Testis (tissue), 2 donors: ENCODE data around the gene TENM4.

ENCODE experiments used
- CTCF ChIP-seq, 3 experiments: fragments of 450-650 bp in 2 of 3; fragments of 200-600 bp in 1 of 3; sonication (generic) in 1 of 3; IDR thresholded peaks; one replicate each; pipeline ENCODE4 v1.5.1; 2016 to 2019; ENCODE audit warnings: antibody characterized with exemption in 3 of 3, mild to moderate bottlenecking in 2 of 3, moderate library complexity in 1 of 3
- POLR2A ChIP-seq: fragments of 450-650 bp; IDR thresholded peaks from one replicate; pipeline ENCODE4 v1.6.1; 2017; ENCODE audit warnings: antibody characterized with exemption, mild to moderate bottlenecking, moderate library complexity

GRCh38 chr11:78737301-78737700 lies 703.5 kb downstream of the TENM4 start:
- TF ChIP-seq POLR2A (no peak), CTCF (IDR thresholded peaks at IDR 0.05) (no peak)
